Embryonic facial prominence (tissue), 1 donor: ENCODE data around the gene CCDC142.
A peak's percentile ranks its signal among the peaks of the same experiment; 100 is the strongest.

Source experiments
- DNase-seq: peaks from one replicate; pipeline ENCODE4 v3.0.0-alpha.2; 2016; ENCODE audit errors: extremely low spot score

CCDC142 gene

GRCh38 chr2:74513605-74514367, 31.0 kb upstream of the CCDC142 start:
- no peak for DNase-seq

- DNase-seq: no peak
Measured at GRCh38 chr2:74512744-74513604, 30.2 kb upstream of the CCDC142 start.

- DNase-seq: no peak
Measured at GRCh38 chr2:74511104-74511989, 28.5 kb upstream of the CCDC142 start.

- no peak for DNase-seq
Measured at GRCh38 chr2:74510272-74510671, 27.5 kb upstream of the CCDC142 start.

GRCh38 chr2:74507926-74508520, 25.2 kb upstream of the CCDC142 start:
- DNase-seq: no peak

- DNase-seq: peak; percentile 95
Measured at GRCh38 chr2:74507145-74507925, 24.5 kb upstream of the CCDC142 start, which contains the start of gene PCGF1. Gene PCGF1, minus strand, starts transcription at chr2:74507695. Its CDS starts 27 bp downstream, at chr2:74507668.

GRCh38 chr2:74505448-74506246, 22.8 kb upstream of the CCDC142 start:
- DNase-seq: no peak

- no peak for DNase-seq
Measured at GRCh38 chr2:74504591-74504990, 21.8 kb upstream of the CCDC142 start.

GRCh38 chr2:74503506-74504475, 21.0 kb upstream of the CCDC142 start:
- no peak for DNase-seq

- DNase-seq: no peak
Measured at GRCh38 chr2:74502720-74503505, 20.1 kb upstream of the CCDC142 start.

GRCh38 chr2:74502147-74502719, 19.4 kb upstream of the CCDC142 start:
- no peak for DNase-seq

GRCh38 chr2:74501335-74502071, 18.7 kb upstream of the CCDC142 start:
- DNase-seq: no peak

- no peak for DNase-seq
Measured at GRCh38 chr2:74500578-74500946, 17.8 kb upstream of the CCDC142 start.

- DNase-seq: no peak
Measured at GRCh38 chr2:74499940-74500577, 17.3 kb upstream of the CCDC142 start.

GRCh38 chr2:74499267-74499939, 16.6 kb upstream of the CCDC142 start, which contains the start of gene LBX2:
Gene LBX2, minus strand, starts transcription at chr2:74499603. Its CDS starts 66 bp downstream, at chr2:74499537.
- DNase-seq: no peak
